Loucy (cell line): Measurements from ENCODE around the gene HDGFL3.

ENCODE experiments used
- H2AFZ ChIP-seq: fragments of 200-600 bp; sonication (generic); 2 replicates; pipeline ENCODE4 v1.6.0; 2016; ENCODE audit warnings: antibody characterized with exemption, mild to moderate bottlenecking, low read length, moderate library complexity
- H3F3A ChIP-seq: fragments of 200-600 bp; 2 replicates; pipeline ENCODE4 v1.6.0; 2016; ENCODE audit warnings: antibody characterized with exemption, low read depth, mild to moderate bottlenecking
- H3K27me3 ChIP-seq: fragments of 200-600 bp; sonication (generic); 2 replicates; pipeline ENCODE4 v1.6.1; 2014; ENCODE audit warnings: low read length, mild to moderate bottlenecking; ENCODE audit not compliant: insufficient read depth, poor library complexity, severe bottlenecking
- H3K36me3 ChIP-seq: fragments of 200-600 bp; sonication (generic); 2 replicates; pipeline ENCODE4 v1.6.1; 2016; ENCODE audit warnings: low read length; ENCODE audit not compliant: insufficient read depth
- H3K4me1 ChIP-seq: fragments of 200-600 bp; sonication (generic); 2 replicates; pipeline ENCODE4 v1.5.1; 2014; ENCODE audit warnings: low read length, mild to moderate bottlenecking; ENCODE audit not compliant: insufficient read depth, poor library complexity, severe bottlenecking
- H3K4me2 ChIP-seq: fragments of 200-600 bp; sonication (generic); 2 replicates; pipeline ENCODE4 v1.6.0; 2014; ENCODE audit warnings: antibody characterized with exemption, low read length, low read depth, mild to moderate bottlenecking; ENCODE audit not compliant: poor library complexity, severe bottlenecking
- H3K4me3 ChIP-seq: fragments of 200-600 bp; sonication (generic); 2 replicates; pipeline ENCODE4 v1.5.1; 2014; ENCODE audit warnings: low read length, mild to moderate bottlenecking, mixed read lengths; ENCODE audit not compliant: poor library complexity, severe bottlenecking
- H3K79me2 ChIP-seq: fragments of 200-600 bp; sonication (generic); 2 replicates; pipeline ENCODE4 v1.6.1; 2014; ENCODE audit warnings: low read length; ENCODE audit not compliant: insufficient read depth
- H3K9ac ChIP-seq: fragments of 200-600 bp; sonication (generic); 2 replicates; pipeline ENCODE4 v1.6.0; 2014; ENCODE audit warnings: mild to moderate bottlenecking, low read depth, low read length, moderate library complexity; ENCODE audit not compliant: poor library complexity, severe bottlenecking
- H3K9me2 ChIP-seq: fragments of 200-600 bp; sonication (generic); replicated peaks from 2 replicates; pipeline ENCODE4 v1.6.1; 2016; ENCODE audit warnings: low read depth, low read length, mixed read lengths
- H3K9me3 ChIP-seq: fragments of 200-600 bp; sonication (generic); 2 replicates; pipeline ENCODE4 v1.6.1; 2014; ENCODE audit warnings: mild to moderate bottlenecking, antibody characterized with exemption, low read length, low read depth; ENCODE audit not compliant: insufficient read depth
- H4K20me1 ChIP-seq: fragments of 200-600 bp; sonication (generic); 2 replicates; pipeline ENCODE4 v1.6.0; 2014; ENCODE audit warnings: antibody characterized with exemption, low read length, mild to moderate bottlenecking; ENCODE audit not compliant: insufficient read depth, poor library complexity, severe bottlenecking
- EZH2phosphoT487 ChIP-seq: fragments of 200-600 bp; IDR thresholded peaks from 2 replicates; pipeline ENCODE4 v1.6.1; 2018; ENCODE audit warnings: antibody characterized with exemption, mild to moderate bottlenecking, moderate library complexity, borderline replicate concordance
- TF ChIP-seq, protein P1 (sequence below): fragments of 200-600 bp; sonication (generic); conservative IDR thresholded peaks from 2 replicates; pipeline ENCODE4 v1.5.1; 2014; ENCODE audit warnings: mild to moderate bottlenecking, antibody characterized with exemption, low read length

Gene HDGFL3

DNA sequence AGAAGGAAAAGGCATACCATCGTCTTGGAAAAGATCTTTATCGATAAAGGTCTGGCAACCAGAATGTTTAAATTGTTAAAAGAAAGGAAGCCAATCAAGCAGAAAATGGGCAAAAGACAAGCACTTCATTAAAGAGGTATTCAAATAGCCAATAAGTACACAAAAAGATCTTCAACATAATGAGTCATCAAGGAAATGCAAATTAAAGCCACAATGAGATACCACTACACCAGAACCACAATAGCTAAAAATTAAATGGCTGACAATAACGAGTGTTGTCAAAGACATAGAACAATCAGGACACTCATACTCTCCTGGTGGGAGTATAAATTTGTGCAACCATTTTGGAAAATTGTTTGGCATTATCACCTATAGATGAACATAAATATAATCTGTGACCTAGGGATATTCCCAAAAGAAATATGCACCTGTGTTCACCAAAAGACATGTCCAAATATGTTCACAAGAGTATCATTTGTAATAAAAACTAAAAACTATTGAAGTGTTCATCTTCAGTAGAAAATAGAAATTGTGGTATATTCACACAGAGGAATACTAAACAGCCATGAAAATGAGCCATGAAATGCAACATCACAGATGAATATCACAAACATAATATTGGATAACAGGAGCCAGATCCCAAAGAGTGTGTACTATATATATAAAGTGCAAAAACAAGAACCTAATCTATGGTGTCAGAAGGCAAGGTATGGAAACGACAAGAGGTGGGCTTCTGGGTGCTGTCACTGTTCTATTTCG, 126.2 kb downstream of the HDGFL3 start:
- no peak overlapping the region for H3K4me2 ChIP-seq
- no peak overlapping the region for H2AFZ ChIP-seq
- H3K79me2 ChIP-seq, result no peaks in the 10 kb centered on the region
- no peaks in the 10 kb centered on the region for H3K9me3 ChIP-seq
- no peaks in the 10 kb centered on the region for H3K36me3 ChIP-seq
- no peaks in the 10 kb centered on the region for H4K20me1 ChIP-seq
- TF ChIP-seq EZH2phosphoT487, result no peak
- TF ChIP-seq, protein P1, sequence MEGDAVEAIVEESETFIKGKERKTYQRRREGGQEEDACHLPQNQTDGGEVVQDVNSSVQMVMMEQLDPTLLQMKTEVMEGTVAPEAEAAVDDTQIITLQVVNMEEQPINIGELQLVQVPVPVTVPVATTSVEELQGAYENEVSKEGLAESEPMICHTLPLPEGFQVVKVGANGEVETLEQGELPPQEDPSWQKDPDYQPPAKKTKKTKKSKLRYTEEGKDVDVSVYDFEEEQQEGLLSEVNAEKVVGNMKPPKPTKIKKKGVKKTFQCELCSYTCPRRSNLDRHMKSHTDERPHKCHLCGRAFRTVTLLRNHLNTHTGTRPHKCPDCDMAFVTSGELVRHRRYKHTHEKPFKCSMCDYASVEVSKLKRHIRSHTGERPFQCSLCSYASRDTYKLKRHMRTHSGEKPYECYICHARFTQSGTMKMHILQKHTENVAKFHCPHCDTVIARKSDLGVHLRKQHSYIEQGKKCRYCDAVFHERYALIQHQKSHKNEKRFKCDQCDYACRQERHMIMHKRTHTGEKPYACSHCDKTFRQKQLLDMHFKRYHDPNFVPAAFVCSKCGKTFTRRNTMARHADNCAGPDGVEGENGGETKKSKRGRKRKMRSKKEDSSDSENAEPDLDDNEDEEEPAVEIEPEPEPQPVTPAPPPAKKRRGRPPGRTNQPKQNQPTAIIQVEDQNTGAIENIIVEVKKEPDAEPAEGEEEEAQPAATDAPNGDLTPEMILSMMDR, result no peak
- H3K9me2 ChIP-seq, result no peaks in the 10 kb centered on the region
- peaks cover 7% of the 10 kb centered on the region for H3K27me3 ChIP-seq
- no peaks in the 10 kb centered on the region for H3K4me1 ChIP-seq
- H3F3A ChIP-seq, result no peaks in the 10 kb centered on the region
- H3K9ac ChIP-seq, result no peak overlapping the region
- H3K4me3 ChIP-seq, result no peak overlapping the region

DNA sequence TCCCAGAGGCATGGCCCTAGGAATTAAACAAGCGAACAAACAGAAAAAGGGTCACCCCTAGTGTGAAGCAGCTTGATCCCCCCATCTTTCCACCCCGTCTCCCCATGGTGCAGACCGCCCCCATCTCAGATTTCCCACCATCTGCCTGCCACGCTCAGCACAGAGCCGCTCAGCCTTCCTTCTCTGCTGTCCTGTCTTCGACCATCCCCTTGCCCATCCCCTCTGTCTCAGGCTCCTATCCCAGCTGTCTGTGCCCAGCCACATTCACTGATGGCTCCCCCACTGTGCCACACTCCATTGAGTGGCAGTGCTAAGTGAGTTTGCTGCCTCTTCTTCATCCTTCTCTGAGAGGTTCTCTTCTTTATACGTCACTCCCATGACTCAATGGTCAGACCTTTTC, 128.9 kb downstream of the HDGFL3 start:
- Histone ChIP-seq H3K9ac (no peak overlapping the region), H3K36me3 (no peaks in the 10 kb centered on the region), H3K9me2 (no peaks in the 10 kb centered on the region), H3K4me1 (no peaks in the 10 kb centered on the region), H3K4me2 (no peak overlapping the region), H3K9me3 (no peaks in the 10 kb centered on the region), H2AFZ (no peak overlapping the region), H3K27me3 (peaks cover 7% of the 10 kb centered on the region), H3K4me3 (no peak overlapping the region), H3K79me2 (no peaks in the 10 kb centered on the region), H4K20me1 (no peaks in the 10 kb centered on the region), H3F3A (no peaks in the 10 kb centered on the region)
- TF ChIP-seq, protein P1, result no peak
- no peak for TF ChIP-seq EZH2phosphoT487
